ENCODE measurements around the gene TSPAN18. TPM values are rescaled to one million over a fixed set of nuclear protein-coding genes. Genes with fewer than 3 reads are reported as not detected.

The TSPAN18 gene
- total and polyA plus RNA-seq, 2 of the 8 experiments (the other 6 are each of a cell fraction or from before 2014, with no cell fraction given): 5.2 to 10.2 TPM

DNA sequence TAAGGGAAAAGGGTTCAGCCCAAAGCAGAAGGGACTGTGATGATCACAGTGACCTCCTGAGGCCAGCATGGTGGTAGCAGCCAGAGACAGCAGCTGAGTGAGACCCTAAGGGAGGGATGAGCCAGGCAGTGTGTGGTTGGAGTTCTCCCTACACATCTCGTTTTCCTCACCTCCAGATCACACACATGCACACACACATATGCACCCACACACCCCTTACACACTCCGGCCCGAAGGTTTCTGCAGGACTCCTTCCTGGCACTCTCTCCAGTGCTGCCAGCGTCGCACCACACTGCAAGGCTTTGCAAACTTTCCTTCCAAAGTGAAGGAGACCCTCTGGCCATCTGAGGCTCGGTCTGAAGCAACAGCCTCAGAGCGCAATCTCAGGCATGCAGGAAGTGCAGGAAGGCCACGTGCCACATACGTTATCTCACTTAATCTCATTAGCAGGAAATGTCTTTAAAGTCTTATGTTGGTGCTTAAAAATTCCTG lies 250.8 kb downstream of the TSPAN18 start:
- Histone ChIP-seq H3K4ac (replicated peaks; ENCODE audit: insufficient read length, low read depth, low read length) (peak overlapping the region; percentile 59), H3K36me3 (ENCODE audit: control insufficient read depth in 2 of 4, insufficient read depth in 4 of 4, low read length in 3 of 4) (no peaks in the 10 kb centered on the region), H4K8ac (ENCODE audit: extremely low read depth, insufficient read depth, low read length) (peak overlapping the region; percentile 81), H2BK12ac (ENCODE audit: low read depth, low read length) (peak overlapping the region; percentile 85; the same call in 1 of the 2 replicates), H2BK15ac (ENCODE audit: low read length) (peak overlapping the region; percentile 98; the same call in 1 of the 2 replicates), H3K23me2 (ENCODE audit: low read depth, low read length) (peaks cover 6% of the 10 kb centered on the region), H4K5ac (ENCODE audit: insufficient read length, low read depth, low read length) (no peak overlapping the region), H2BK20ac (ENCODE audit: low read length) (peak overlapping the region; percentile 62; the same call in 1 of the 2 replicates), H2BK120ac (replicated peaks; ENCODE audit: low read depth, low read length) (no peak overlapping the region), H3K27ac (ENCODE audit: low read depth, low read length) (no peak overlapping the region), H3K56ac (replicated peaks; ENCODE audit: insufficient read length, low read depth, low read length) (no peak overlapping the region), H3K4me2 (ENCODE audit: insufficient read depth in 1 of 2, low read depth in 2 of 2, low read length in 2 of 2) (no peak overlapping the region; a peak in 1 of 4 replicates), H3K9me3 (ENCODE audit: insufficient read depth in 2 of 2, low read depth in 1 of 2, low read length in 1 of 2) (no peaks in the 10 kb centered on the region), H3K79me1 (ENCODE audit: low read depth, low read length) (no peaks in the 10 kb centered on the region), H3K9ac (replicated peaks in 1 of 4; ENCODE audit: extremely low read depth in 1 of 4, low read depth in 3 of 4, low read length in 3 of 4) (no peak overlapping the region), H3K79me2 (ENCODE audit: control insufficient read depth in 1 of 2, insufficient read depth in 2 of 2, low read length in 2 of 2) (no peaks in the 10 kb centered on the region), H3K4me1 (replicated peaks in 1 of 4; ENCODE audit: control insufficient read depth in 3 of 4, insufficient read depth in 4 of 4, low read length in 3 of 4) (peaks cover 0 to 27% (median 18%) of the 10 kb centered on the region in 4 experiments; a peak in 6 of 7 replicates), H2AK5ac (ENCODE audit: low read depth, low read length) (no peak overlapping the region), H3K27me3 (replicated peaks in 1 of 4; ENCODE audit: control insufficient read depth in 3 of 4, extremely low read depth in 1 of 4, insufficient read depth in 3 of 4, low read length in 3 of 4) (no peaks in the 10 kb centered on the region), H3K4me3 (ENCODE audit: extremely low read depth in 1 of 4, insufficient read depth in 2 of 4, low read depth in 3 of 4, low read length in 4 of 4) (no peak overlapping the region), H4K20me1 (replicated peaks in 1 of 2; ENCODE audit: control insufficient read depth in 1 of 2, insufficient read depth in 2 of 2, low read length in 2 of 2) (peaks cover 0 to 5% of the 10 kb centered on the region in 2 experiments), H4K91ac (replicated peaks; ENCODE audit: insufficient read length, low read length) (peak overlapping the region; percentile 63), H3K18ac (ENCODE audit: extremely low read depth, low read length) (peak overlapping the region; percentile 88; the same call in 1 of the 2 replicates), H2AFZ (ENCODE audit: low read length) (0 out of 2 replicates have a peak overlapping the region, but pooled peaks have one; percentile 47), H3K14ac (ENCODE audit: insufficient read length) (no peak overlapping the region), H3K23ac (ENCODE audit: insufficient read length) (no peak overlapping the region), H2BK5ac (ENCODE audit: low read depth, low read length) (peak overlapping the region; percentile 83; the same call in 1 of the 2 replicates)
- CTCF ChIA-PET (ENCODE audit: partially characterized antibody): interaction anchor here (0.7 to 38.2 kb wide), 18 partner anchors 8 to 401 kb away, joined by 3 to 731 read pairs (median 6); partner anchors contain the start of gene TP53I11
- POLR2A ChIA-PET (ENCODE audit: partially characterized antibody): interaction anchor here (0.6 to 4.8 kb wide), 5 partner anchors 10 to 112 kb away, joined by 3 to 16 read pairs (median 3); no protein-coding TSS in a partner anchor
- TF ChIP-seq, protein P1, sequence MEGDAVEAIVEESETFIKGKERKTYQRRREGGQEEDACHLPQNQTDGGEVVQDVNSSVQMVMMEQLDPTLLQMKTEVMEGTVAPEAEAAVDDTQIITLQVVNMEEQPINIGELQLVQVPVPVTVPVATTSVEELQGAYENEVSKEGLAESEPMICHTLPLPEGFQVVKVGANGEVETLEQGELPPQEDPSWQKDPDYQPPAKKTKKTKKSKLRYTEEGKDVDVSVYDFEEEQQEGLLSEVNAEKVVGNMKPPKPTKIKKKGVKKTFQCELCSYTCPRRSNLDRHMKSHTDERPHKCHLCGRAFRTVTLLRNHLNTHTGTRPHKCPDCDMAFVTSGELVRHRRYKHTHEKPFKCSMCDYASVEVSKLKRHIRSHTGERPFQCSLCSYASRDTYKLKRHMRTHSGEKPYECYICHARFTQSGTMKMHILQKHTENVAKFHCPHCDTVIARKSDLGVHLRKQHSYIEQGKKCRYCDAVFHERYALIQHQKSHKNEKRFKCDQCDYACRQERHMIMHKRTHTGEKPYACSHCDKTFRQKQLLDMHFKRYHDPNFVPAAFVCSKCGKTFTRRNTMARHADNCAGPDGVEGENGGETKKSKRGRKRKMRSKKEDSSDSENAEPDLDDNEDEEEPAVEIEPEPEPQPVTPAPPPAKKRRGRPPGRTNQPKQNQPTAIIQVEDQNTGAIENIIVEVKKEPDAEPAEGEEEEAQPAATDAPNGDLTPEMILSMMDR (IDR thresholded peaks at IDR 0.05; ENCODE audit: control extremely low read depth in 1 of 3, insufficient read depth in 1 of 3, low read depth in 1 of 3, low read length in 3 of 3): peak; percentile 57 to 83 (median 79)
- TF ChIP-seq RAD21 (IDR thresholded peaks at IDR 0.05 in 1 of 2, conservative IDR thresholded peaks at IDR 0.05 in 1 of 2; ENCODE audit: low read depth in 2 of 2, low read length in 2 of 2): peak; percentile 48 to 69
- TF ChIP-seq POLR2AphosphoS5 (IDR thresholded peaks at IDR 0.05; ENCODE audit: low read depth, low read length): no peak
- FAIRE-seq: peak; percentile 97
- 78% methylated on average over 9 of the region's 9 CpGs; no CpG with 5 or more reads in 1 of the 2 experiments for WGBS, 2 experiments (ENCODE audit: extremely low coverage in 1 of 2, insufficient coverage in 1 of 2, insufficient read length in 1 of 2, insufficient replicate concordance in 2 of 2, low coverage in 1 of 2, low lambda C conversion rate in 2 of 2, missing lambda C conversion rate in 1 of 2)
- DNase-seq (ENCODE audit: low read depth in 1 of 2, low spot score in 2 of 2): no peak
